ENCODE data around the gene MYOC.
"Not testable (repeated sequence)": the region's sequence is repeated elsewhere in the genome, so short reads cannot be mapped to it uniquely, and the experiment has no call there.

DNA sequence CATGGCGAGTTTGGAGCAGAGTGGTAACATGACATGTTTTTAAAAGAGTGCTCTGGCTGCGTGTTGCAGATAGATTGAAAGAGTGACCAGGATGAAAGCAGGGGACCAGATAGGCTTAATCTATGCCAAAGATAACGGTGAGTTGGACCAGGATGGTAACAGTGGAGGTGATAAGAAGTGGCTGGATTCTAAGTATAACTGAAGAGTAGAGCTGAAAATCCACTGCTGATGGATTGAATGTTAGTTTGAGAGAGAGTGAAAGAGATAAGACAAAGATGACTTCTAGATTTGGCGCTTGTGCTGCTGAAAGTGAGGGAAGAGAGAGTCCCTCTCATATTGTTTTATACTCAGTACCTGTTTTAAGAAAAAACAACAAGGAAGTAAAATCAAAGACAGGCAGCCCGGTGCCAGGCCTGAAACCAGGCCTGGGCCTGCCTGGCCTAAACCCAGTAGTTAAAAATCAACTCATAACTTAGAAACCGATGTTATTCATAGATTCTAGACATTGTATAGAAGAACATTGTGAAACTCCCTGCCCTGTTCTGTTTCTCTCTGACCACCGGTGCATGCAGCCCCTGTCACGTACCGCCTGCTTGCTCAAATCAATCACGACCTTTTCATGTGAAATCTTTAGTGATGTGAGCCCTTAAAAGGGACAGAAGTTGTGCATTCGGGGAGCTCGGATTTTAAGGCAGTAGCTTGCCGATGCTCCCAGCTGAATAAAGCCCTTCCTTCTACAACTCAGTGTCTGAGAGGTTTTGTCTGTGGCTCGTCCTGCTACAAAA is 37.2 kb downstream of the MYOC start:
- TF ChIP-seq, protein P1, sequence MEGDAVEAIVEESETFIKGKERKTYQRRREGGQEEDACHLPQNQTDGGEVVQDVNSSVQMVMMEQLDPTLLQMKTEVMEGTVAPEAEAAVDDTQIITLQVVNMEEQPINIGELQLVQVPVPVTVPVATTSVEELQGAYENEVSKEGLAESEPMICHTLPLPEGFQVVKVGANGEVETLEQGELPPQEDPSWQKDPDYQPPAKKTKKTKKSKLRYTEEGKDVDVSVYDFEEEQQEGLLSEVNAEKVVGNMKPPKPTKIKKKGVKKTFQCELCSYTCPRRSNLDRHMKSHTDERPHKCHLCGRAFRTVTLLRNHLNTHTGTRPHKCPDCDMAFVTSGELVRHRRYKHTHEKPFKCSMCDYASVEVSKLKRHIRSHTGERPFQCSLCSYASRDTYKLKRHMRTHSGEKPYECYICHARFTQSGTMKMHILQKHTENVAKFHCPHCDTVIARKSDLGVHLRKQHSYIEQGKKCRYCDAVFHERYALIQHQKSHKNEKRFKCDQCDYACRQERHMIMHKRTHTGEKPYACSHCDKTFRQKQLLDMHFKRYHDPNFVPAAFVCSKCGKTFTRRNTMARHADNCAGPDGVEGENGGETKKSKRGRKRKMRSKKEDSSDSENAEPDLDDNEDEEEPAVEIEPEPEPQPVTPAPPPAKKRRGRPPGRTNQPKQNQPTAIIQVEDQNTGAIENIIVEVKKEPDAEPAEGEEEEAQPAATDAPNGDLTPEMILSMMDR (IDR thresholded peaks at IDR 0.05) = not testable (repeated sequence)
- TF ChIP-seq POLR2AphosphoS5 (IDR thresholded peaks at IDR 0.05) = not testable (repeated sequence)

All from breast epithelium (tissue), 3 donors.